HepG2 (cell line): ENCODE data around the gene EFCAB11. TPM values are rescaled to one million over a fixed set of nuclear protein-coding genes. Genes with fewer than 3 reads are reported as not detected.

Experiments used
- ATAC-seq: fragments of 200-7000 bp; cut with Tn5 transposase; 3 replicates; pipeline ENCODE4 v1.9.1; 2020; ENCODE audit warnings: mild to moderate bottlenecking, moderate library complexity
- BruUV-seq: library from RNA; stranded (reverse); fragments of 400-500 nt; replicated peaks from 2 replicates; lab custom pipeline; 2021; lab: Mats Ljungman, UMichigan
- CTCF ChIA-PET: fragments of 300-600 bp; formaldehyde crosslinking; extraction: SDS; loops from one replicate; lab custom pipeline; 2021; ENCODE audit warnings: low total read pairs, inconsistent platforms, low intra/inter-chr PET ratio; lab: Yijun Ruan, JAX
- POLR2A ChIA-PET: fragments of 350-600 bp; sonication (Branson Sonifier 250); formaldehyde crosslinking; loops from one replicate; lab custom pipeline; 2020; ENCODE audit warnings: antibody characterized with exemption, inconsistent platforms; lab: Yijun Ruan, JAX
- DNase-seq: peaks from one replicate; pipeline ENCODE4 v3.0.0-alpha.2; 2015; ENCODE audit warnings: low spot score
- FAIRE-seq: peaks from 3 replicates; lab custom pipeline; 2011; peaks lifted over from hg19 to GRCh38; lab: Jason Lieb, UNC
- H2AFZ ChIP-seq: one replicate; pipeline ENCODE4 v1.6.1; 2011; ENCODE audit warnings: low read length, inconsistent platforms
- H3K27ac ChIP-seq: fragments of 300-600 bp; 3 replicates; pipeline ENCODE4 v1.8.0; 2011; ENCODE audit warnings: mixed run types, mild to moderate bottlenecking, mixed read lengths, low read length, inconsistent platforms; ENCODE audit not compliant: insufficient read depth; ENCODE audit errors: extremely low read length
- H3K27me3 ChIP-seq, 2 experiments: fragments of 200-600 bp in 1 of 2; 2 replicates in 1 of 2; 3 replicates in 1 of 2; pipeline versions ENCODE4 v1.6.0 to v1.8.0; 2011; ENCODE audit warnings: low read length in 2 of 2, mild to moderate bottlenecking in 2 of 2, moderate library complexity in 2 of 2, inconsistent platforms in 1 of 2; ENCODE audit not compliant: insufficient read depth in 2 of 2, control insufficient read depth in 1 of 2
- H3K36me3 ChIP-seq, 2 experiments: fragments of 200-600 bp in 1 of 2; replicated peaks in 1 of 2; 2 replicates in 1 of 2; 3 replicates in 1 of 2; pipeline versions ENCODE4 v1.5.1 to v1.8.0; 2011; ENCODE audit warnings: low read length in 2 of 2, inconsistent platforms in 1 of 2; ENCODE audit not compliant: insufficient read depth in 2 of 2, control insufficient read depth in 1 of 2
- H3K4me1 ChIP-seq: 2 replicates; pipeline ENCODE4 v1.5.1; 2012; ENCODE audit warnings: low read length, inconsistent platforms; ENCODE audit not compliant: insufficient read depth
- H3K4me2 ChIP-seq: 2 replicates; pipeline ENCODE4 v1.6.0; 2011; ENCODE audit warnings: low read depth, low read length, inconsistent platforms
- H3K4me3 ChIP-seq, 3 experiments: fragments of 200-600 bp in 1 of 3; sonication (generic), shearing (Covaris generic) in 1 of 3; replicated peaks in 1 of 3; 2 replicates each; pipeline ENCODE4 v1.5.1; 2011 to 2016; ENCODE audit warnings: low read length in 3 of 3, inconsistent platforms in 2 of 3, low read depth in 2 of 3, mild to moderate bottlenecking in 2 of 3, control low read depth in 1 of 3, mixed read lengths in 1 of 3; ENCODE audit not compliant: insufficient read depth in 1 of 3
- H3K79me2 ChIP-seq: one replicate; pipeline ENCODE4 v1.6.1; 2011; ENCODE audit warnings: low read length, inconsistent platforms; ENCODE audit not compliant: insufficient read depth
- H3K9ac ChIP-seq: 2 replicates; pipeline ENCODE4 v1.6.0; 2011; ENCODE audit warnings: mild to moderate bottlenecking, low read depth, low read length, inconsistent platforms; ENCODE audit not compliant: insufficient read depth
- H3K9me3 ChIP-seq: 2 replicates; pipeline ENCODE4 v1.5.1; 2012; ENCODE audit warnings: mild to moderate bottlenecking, low read length
- H4K20me1 ChIP-seq: 2 replicates; pipeline ENCODE4 v1.6.0; 2011; ENCODE audit warnings: inconsistent platforms, mild to moderate bottlenecking, low read length, moderate library complexity; ENCODE audit not compliant: insufficient read depth
- ATF2 ChIP-seq: sonication (generic); formaldehyde crosslinking; IDR thresholded peaks from 2 replicates; pipeline ENCODE4 v1.4.0; 2020; ENCODE audit warnings: missing genetic modification reagents
- CREM ChIP-seq, 2 experiments: sonication (generic) in 1 of 2; formaldehyde crosslinking in 1 of 2; IDR thresholded peaks; 2 replicates each; pipeline versions ENCODE4 v1.4.0 to v1.6.1; 2016 to 2020; ENCODE audit warnings: antibody characterized with exemption in 1 of 2, mild to moderate bottlenecking in 1 of 2, missing genetic modification reagents in 1 of 2
- KDM4B ChIP-seq: sonication (generic); formaldehyde crosslinking; IDR thresholded peaks from 2 replicates; pipeline ENCODE4 v1.4.0; 2020; ENCODE audit warnings: missing genetic modification reagents
- KLF6 ChIP-seq: IDR thresholded peaks from 2 replicates; pipeline ENCODE4 v1.8.0; 2016; ENCODE audit warnings: missing biosample characterization, missing genetic modification reagents
- MXD3 ChIP-seq: IDR thresholded peaks from 2 replicates; pipeline ENCODE4 v1.6.1; 2016; ENCODE audit warnings: mild to moderate bottlenecking, missing biosample characterization, missing genetic modification reagents
- MYC ChIP-seq: sonication (generic); formaldehyde crosslinking; IDR thresholded peaks from 2 replicates; pipeline ENCODE4 v1.9.0; 2021; ENCODE audit warnings: missing genetic modification reagents, borderline replicate concordance
- PRPF4 ChIP-seq: fragments of 200-400 bp; formaldehyde crosslinking; IDR thresholded peaks from 2 replicates; pipeline ENCODE4 v1.6.1; 2016; ENCODE audit warnings: low read length, low read depth; ENCODE audit not compliant: poor library complexity, severe bottlenecking
- SALL2 ChIP-seq: sonication (generic); formaldehyde crosslinking; IDR thresholded peaks from 2 replicates; pipeline ENCODE4 v1.8.1; 2023; ENCODE audit warnings: mild to moderate bottlenecking, missing genetic modification reagents, inconsistent platforms
- U2AF2 ChIP-seq: fragments of 200-400 bp; formaldehyde crosslinking; IDR thresholded peaks from 2 replicates; pipeline ENCODE4 v1.6.1; 2017; ENCODE audit warnings: low read depth, mild to moderate bottlenecking, low read length
- XRCC5 ChIP-seq: fragments of 200-400 bp; formaldehyde crosslinking; optimal IDR thresholded peaks from 2 replicates; pipeline ENCODE3; 2017; ENCODE audit warnings: mild to moderate bottlenecking, low read length
- ZFYVE20 ChIP-seq: sonication (generic); formaldehyde crosslinking; IDR thresholded peaks from 2 replicates; pipeline ENCODE4 v1.8.0; 2023; ENCODE audit warnings: low read depth, mild to moderate bottlenecking, moderate library complexity, missing genetic modification reagents, borderline replicate concordance
- ZMAT3 ChIP-seq: sonication (generic); formaldehyde crosslinking; conservative IDR thresholded peaks from 2 replicates; pipeline ENCODE4 v1.7.0; 2021; ENCODE audit warnings: missing genetic modification reagents
- ZNF10 ChIP-seq: sonication (generic); formaldehyde crosslinking; IDR thresholded peaks from 2 replicates; pipeline ENCODE4 v1.4.0; 2020; ENCODE audit warnings: mild to moderate bottlenecking, low read depth, missing genetic modification reagents, borderline replicate concordance
- ZNF180 ChIP-seq: sonication (generic); formaldehyde crosslinking; IDR thresholded peaks from 2 replicates; pipeline ENCODE4 v1.4.0; 2020; ENCODE audit warnings: low read depth, missing genetic modification reagents, borderline replicate concordance
- ZNF337 ChIP-seq: sonication (generic); formaldehyde crosslinking; IDR thresholded peaks from 2 replicates; pipeline ENCODE4 v1.5.1; 2020; ENCODE audit warnings: missing genetic modification reagents, low read depth, mild to moderate bottlenecking, borderline replicate concordance
- ZNF33A ChIP-seq: sonication (generic); formaldehyde crosslinking; IDR thresholded peaks from 2 replicates; pipeline ENCODE4 v1.5.1; 2020; ENCODE audit warnings: missing genetic modification reagents, mild to moderate bottlenecking, moderate library complexity, borderline replicate concordance
- ZNF549 ChIP-seq: sonication (generic); formaldehyde crosslinking; IDR thresholded peaks from 2 replicates; pipeline ENCODE4 v1.5.0; 2020; ENCODE audit warnings: missing genetic modification reagents
- ZNF710 ChIP-seq: sonication (generic); formaldehyde crosslinking; IDR thresholded peaks from 2 replicates; pipeline ENCODE4 v1.5.0; 2020; ENCODE audit warnings: mild to moderate bottlenecking, missing genetic modification reagents, borderline replicate concordance
- in situ Hi-C: cut with HindIII; loops from 2 replicates; pipeline ENCODE4 v1.10.0; 2017; ENCODE audit warnings: low pct_unique_long_range_greater_than_20kb; ENCODE audit not compliant: extremely low pct_ligation_motif_present
- intact Hi-C: fragments of 100-400 bp; cut with micrococcal nuclease; formaldehyde crosslinking; loops from one replicate; pipeline ENCODE4 v1.10.0; 2022; ENCODE audit not compliant: unreplicated experiment
- polyA plus RNA-seq, 8 experiments: library from polyadenylated mRNA; depleted of rRNA in 3 of 8; stranded (reverse) in 7 of 8; unstranded in 1 of 8; fragments of >200 nt; fragmentation: Illumina TruSeq in 4 of 8; extraction: Trizol in 4 of 8; gene quantifications; 2 replicates each; pipeline versions ENCODE4 v1.2.1 to v1.2.3, GENCODE V29; 2011 to 2016; ENCODE audit warnings: low read depth in 4 of 8, missing spikeins in 1 of 8, mixed read lengths in 1 of 8; ENCODE audit not compliant: insufficient read depth in 1 of 8
- total RNA-seq, 5 experiments: library from RNA; depleted of rRNA; stranded (reverse); fragments of >200 nt; fragmentation: Illumina TruSeq; extraction: Trizol; gene quantifications; 2 replicates each; pipeline ENCODE4 v1.2.3, GENCODE V29; 2016; ENCODE audit warnings: low read depth in 1 of 5

The EFCAB11 gene
- total and polyA plus RNA-seq, 2 of the 13 experiments (the other 11 are each of a cell fraction or from before 2014, with no cell fraction given) = 8.2 to 31.5 TPM

GRCh38 chr14:89862856-89863255, 91.7 kb downstream of the EFCAB11 start:
- Histone ChIP-seq H3K27me3 (no peaks in the 10 kb centered on the region), H3K9ac (no peak overlapping the region), H3K27ac (no peak overlapping the region), H3K4me1 (no peaks in the 10 kb centered on the region), H3K36me3 (peaks cover 0 to 3% of the 10 kb centered on the region in 2 experiments; a peak in 1 of 5 replicates), H3K4me2 (no peak overlapping the region), H2AFZ (no peak overlapping the region), H3K4me3 (no peak overlapping the region), H3K9me3 (peaks cover 4% of the 10 kb centered on the region; the same call in 1 of the 2 replicates), H4K20me1 (no peaks in the 10 kb centered on the region), H3K79me2 (no peaks in the 10 kb centered on the region)
- ATAC-seq (no peak), FAIRE-seq (no peak), DNase-seq (no peak)
- ChIA-PET POLR2A (no interaction called here), CTCF (no interaction called here)
- TF ChIP-seq ZNF710 (CRISPR knock-in tag) (no peak), ZNF10 (no peak), MYC (CRISPR knock-in tag) (no peak), PRPF4 (no peak), MXD3 (CRISPR knock-in tag) (no peak), ATF2 (no peak), SALL2 (CRISPR knock-in tag) (no peak), KDM4B (no peak), U2AF2 (no peak), ZMAT3 (no peak), ZNF337 (CRISPR knock-in tag) (no peak), ZFYVE20 (CRISPR knock-in tag) (no peak), ZNF180 (CRISPR knock-in tag) (no peak), CREM (IDR thresholded peaks at IDR 0.05) (no peak), CREM (CRISPR knock-in tag; IDR thresholded peaks at IDR 0.05) (no peak), KLF6 (CRISPR knock-in tag) (no peak), ZNF549 (no peak), ZNF33A (CRISPR knock-in tag) (no peak), XRCC5 (no peak)
- in situ Hi-C loops (no loop called here), intact Hi-C loops (no loop called here)
- no TSS peak for BruUV-seq
